Measurements from ENCODE around the gene DCLK2.

DNA sequence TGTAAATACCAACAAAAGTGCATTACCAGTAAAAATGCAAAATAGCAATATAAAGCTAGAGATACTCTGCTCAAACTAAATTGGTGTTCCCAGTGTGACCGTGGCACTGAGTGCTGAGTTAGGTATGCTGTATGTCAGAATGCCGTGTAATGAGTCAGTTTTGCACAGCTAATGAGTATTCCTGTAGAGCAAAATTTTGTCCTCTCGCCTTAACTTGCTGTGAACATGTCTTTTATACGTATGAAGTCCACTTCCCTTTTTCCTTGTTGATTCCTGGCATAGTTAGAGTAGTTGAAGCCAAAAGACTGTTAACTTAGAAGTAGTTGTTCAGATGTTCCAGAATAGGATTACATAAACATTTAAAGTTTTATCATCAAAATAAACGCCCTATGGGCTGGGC lies 11.5 kb downstream of the DCLK2 start:
- no peak for TF ChIP-seq CEBPB (IDR thresholded peaks at IDR 0.05)
- TF ChIP-seq YY1 (IDR thresholded peaks at IDR 0.05; ENCODE audit: low read depth): no peak
- no peak for TF ChIP-seq REST (IDR thresholded peaks at IDR 0.05; ENCODE audit: low read depth)
- no peak for TF ChIP-seq RAD21 (IDR thresholded peaks at IDR 0.05; ENCODE audit: low read depth)
- TF ChIP-seq EGR1 (IDR thresholded peaks at IDR 0.05): no peak
- TF ChIP-seq TAF1 (IDR thresholded peaks at IDR 0.05; ENCODE audit: low read depth): no peak
- TF ChIP-seq EP300 (IDR thresholded peaks at IDR 0.05; ENCODE audit: borderline replicate concordance): no peak
- TF ChIP-seq NFIC (IDR thresholded peaks at IDR 0.05): no peak
- TF ChIP-seq, protein P1, sequence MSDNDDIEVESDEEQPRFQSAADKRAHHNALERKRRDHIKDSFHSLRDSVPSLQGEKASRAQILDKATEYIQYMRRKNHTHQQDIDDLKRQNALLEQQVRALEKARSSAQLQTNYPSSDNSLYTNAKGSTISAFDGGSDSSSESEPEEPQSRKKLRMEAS (IDR thresholded peaks at IDR 0.05): no peak
- no peak for TF ChIP-seq FOXM1 (IDR thresholded peaks at IDR 0.05; ENCODE audit: borderline replicate concordance, low read depth)
- TF ChIP-seq CREB1 (IDR thresholded peaks at IDR 0.05; ENCODE audit: low read depth): no peak
